RWPE1 (cell line): ENCODE data around the gene IL17F.

ENCODE experiments used
- CTCF ChIA-PET: fragments of 350-600 bp; sonication (Branson Sonifier 250); formaldehyde crosslinking; extraction: SDS; loops from one replicate; lab custom pipeline; 2021; lab: Yijun Ruan, JAX
- POLR2A ChIA-PET: fragments of 400-600 bp; formaldehyde crosslinking; extraction: SDS; loops from one replicate; lab custom pipeline; 2020; ENCODE audit warnings: antibody characterized with exemption; ENCODE audit not compliant: low non-redundant PET; lab: Yijun Ruan, JAX
- DNase-seq: peaks from one replicate; pipeline ENCODE4 v3.0.0; 2012; ENCODE audit warnings: low spot score
- H3K27ac ChIP-seq: fragments of 450-650 bp; 2 replicates; pipeline ENCODE4 v1.5.1; 2017
- CTCF ChIP-seq: fragments of 450-650 bp; conservative IDR thresholded peaks from 2 replicates; pipeline ENCODE4 v1.5.1; 2017; ENCODE audit warnings: low read depth, mild to moderate bottlenecking

IL17F gene

GRCh38 chr6:52262620-52263344 is 18.5 kb upstream of the IL17F start:
- no peak for TF ChIP-seq CTCF
- POLR2A ChIA-PET, result no interaction called here
- H3K27ac ChIP-seq, result no peak overlapping the region
- CTCF ChIA-PET, result interaction anchor here (0.6 to 1.9 kb wide), 7 partner anchors 11 to 241 kb away, joined by 3 to 7 read pairs (median 3); no protein-coding TSS in a partner anchor
- no peak for DNase-seq

- ChIA-PET POLR2A (no interaction called here), CTCF (interaction anchor here (1.0 to 1.2 kb wide), 2 partner anchors 10 to 98 kb away, joined by 3 to 4 read pairs; no protein-coding TSS in a partner anchor)
- no peak for TF ChIP-seq CTCF
- H3K27ac ChIP-seq, result no peak overlapping the region
- DNase-seq, result no peak
These were observed 16.9 kb upstream of the IL17F start for GRCh38 chr6:52261229-52261628.

- DNase-seq, result no peak
- CTCF ChIA-PET, result interaction anchor here (0.6 to 1.2 kb wide), 4 partner anchors 9 to 110 kb away, joined by 3 to 4 read pairs (median 3); no protein-coding TSS in a partner anchor
- TF ChIP-seq CTCF, result no peak
- POLR2A ChIA-PET, result interaction anchor here (0.6 kb wide), 1 partner anchor 14 kb away, joined by 4 read pairs; no protein-coding TSS in a partner anchor
- no peak overlapping the region for H3K27ac ChIP-seq
These were observed 16.3 kb upstream of the IL17F start for GRCh38 chr6:52260634-52261033.

GRCh38 chr6:52255434-52255833 is 11.1 kb upstream of the IL17F start:
- ChIA-PET CTCF (interaction anchor here (0.6 kb wide), 1 partner anchor 23 kb away, joined by 3 read pairs; no protein-coding TSS in a partner anchor), POLR2A (no interaction called here)
- H3K27ac ChIP-seq, result no peak overlapping the region
- no peak for DNase-seq
- no peak for TF ChIP-seq CTCF

GRCh38 chr6:52254731-52255378 is 10.6 kb upstream of the IL17F start:
- H3K27ac ChIP-seq, result no peak overlapping the region
- TF ChIP-seq CTCF, result no peak
- ChIA-PET POLR2A (no interaction called here), CTCF (interaction anchor here (0.6 kb wide), 2 partner anchors 22 to 1194 kb away, joined by 3 read pairs; no protein-coding TSS in a partner anchor)
- DNase-seq, result no peak

- POLR2A ChIA-PET, result no interaction called here
These were observed 9.2 kb upstream of the IL17F start for GRCh38 chr6:52253494-52253893.

More at GRCh38 chr6:52253494-52253893, 9.2 kb upstream of the IL17F start:
- CTCF ChIA-PET, result interaction anchor here (0.9 kb wide), 1 partner anchor 10 kb away, joined by 3 read pairs; no protein-coding TSS in a partner anchor
- no peak for DNase-seq
- TF ChIP-seq CTCF, result no peak
- H3K27ac ChIP-seq, result no peak overlapping the region
